HepG2 (cell line): Measurements from ENCODE around the gene APOM. TPM values are rescaled to one million over a fixed set of nuclear protein-coding genes. Genes with fewer than 3 reads are reported as not detected.
A peak's percentile ranks its signal among the peaks of the same experiment; 100 is the strongest.

ENCODE experiments used
- AGO1 ChIP-seq: fragments of 200-400 bp; formaldehyde crosslinking; IDR thresholded peaks from 2 replicates; pipeline ENCODE4 v1.6.1; 2017; ENCODE audit warnings: mild to moderate bottlenecking, low read depth, low read length, moderate library complexity; ENCODE audit not compliant: poor library complexity, severe bottlenecking
- CBFB ChIP-seq: sonication (generic); formaldehyde crosslinking; IDR thresholded peaks from 2 replicates; pipeline ENCODE4 v1.4.0; 2020; ENCODE audit warnings: missing genetic modification reagents
- CENPT ChIP-seq: sonication (generic); formaldehyde crosslinking; IDR thresholded peaks from 2 replicates; pipeline ENCODE4 v1.8.0; 2022; ENCODE audit warnings: low read depth, mild to moderate bottlenecking, moderate library complexity, missing genetic modification reagents
- HES4 ChIP-seq: sonication (generic); formaldehyde crosslinking; IDR thresholded peaks from 2 replicates; pipeline ENCODE4 v1.9.0; 2021; ENCODE audit warnings: mild to moderate bottlenecking, missing genetic modification reagents, borderline replicate concordance
- HHEX ChIP-seq: IDR thresholded peaks from 2 replicates; pipeline ENCODE4 v1.6.1; 2016; ENCODE audit warnings: control low read depth
- KIAA2018 ChIP-seq: sonication (generic); formaldehyde crosslinking; IDR thresholded peaks from 2 replicates; pipeline ENCODE4 v1.5.0; 2020; ENCODE audit warnings: mild to moderate bottlenecking, missing genetic modification reagents, borderline replicate concordance
- MED1 ChIP-seq: sonication (generic); formaldehyde crosslinking; IDR thresholded peaks from 2 replicates; pipeline ENCODE4 v1.4.0; 2020; ENCODE audit warnings: missing genetic modification reagents
- MTF1 ChIP-seq: sonication (generic); formaldehyde crosslinking; IDR thresholded peaks from 2 replicates; pipeline ENCODE4 v1.5.0; 2020; ENCODE audit warnings: missing genetic modification reagents
- SMAD9 ChIP-seq: sonication (generic); formaldehyde crosslinking; IDR thresholded peaks from 2 replicates; pipeline ENCODE4 v1.5.1; 2020; ENCODE audit warnings: mild to moderate bottlenecking, missing genetic modification reagents
- ZBTB14 ChIP-seq: sonication (generic); formaldehyde crosslinking; IDR thresholded peaks from 2 replicates; pipeline ENCODE4 v1.4.0; 2020; ENCODE audit warnings: missing genetic modification reagents
- ZNF335 ChIP-seq: sonication (generic); formaldehyde crosslinking; IDR thresholded peaks from 2 replicates; pipeline ENCODE4 v1.4.0; 2020; ENCODE audit warnings: missing genetic modification reagents
- ZNF550 ChIP-seq: sonication (generic); formaldehyde crosslinking; IDR thresholded peaks from 2 replicates; pipeline ENCODE4 v1.4.0; 2020; ENCODE audit warnings: mild to moderate bottlenecking, missing genetic modification reagents, borderline replicate concordance
- ZNF576 ChIP-seq: sonication (generic); formaldehyde crosslinking; IDR thresholded peaks from 2 replicates; pipeline ENCODE4 v1.4.0; 2020; ENCODE audit warnings: mild to moderate bottlenecking, missing genetic modification reagents
- polyA plus RNA-seq, 8 experiments: library from polyadenylated mRNA; depleted of rRNA in 3 of 8; stranded (reverse) in 7 of 8; unstranded in 1 of 8; fragments of >200 nt; fragmentation: Illumina TruSeq in 4 of 8; extraction: Trizol in 4 of 8; gene quantifications; 2 replicates each; pipeline versions ENCODE4 v1.2.1 to v1.2.3, GENCODE V29; 2011 to 2016; ENCODE audit warnings: low read depth in 4 of 8, missing spikeins in 1 of 8, mixed read lengths in 1 of 8; ENCODE audit not compliant: insufficient read depth in 1 of 8
- total RNA-seq, 5 experiments: library from RNA; depleted of rRNA; stranded (reverse); fragments of >200 nt; fragmentation: Illumina TruSeq; extraction: Trizol; gene quantifications; 2 replicates each; pipeline ENCODE4 v1.2.3, GENCODE V29; 2016; ENCODE audit warnings: low read depth in 1 of 5
- TF ChIP-seq, protein P1 (sequence below): sonication (generic); formaldehyde crosslinking; IDR thresholded peaks from 2 replicates; pipeline ENCODE4 v1.5.1; 2020; ENCODE audit warnings: missing genetic modification reagents, mild to moderate bottlenecking, borderline replicate concordance

Gene APOM
- total and polyA plus RNA-seq, 2 of the 13 experiments (the other 11 are each of a cell fraction or from before 2014, with no cell fraction given): 98.2 to 1,140 TPM

DNA sequence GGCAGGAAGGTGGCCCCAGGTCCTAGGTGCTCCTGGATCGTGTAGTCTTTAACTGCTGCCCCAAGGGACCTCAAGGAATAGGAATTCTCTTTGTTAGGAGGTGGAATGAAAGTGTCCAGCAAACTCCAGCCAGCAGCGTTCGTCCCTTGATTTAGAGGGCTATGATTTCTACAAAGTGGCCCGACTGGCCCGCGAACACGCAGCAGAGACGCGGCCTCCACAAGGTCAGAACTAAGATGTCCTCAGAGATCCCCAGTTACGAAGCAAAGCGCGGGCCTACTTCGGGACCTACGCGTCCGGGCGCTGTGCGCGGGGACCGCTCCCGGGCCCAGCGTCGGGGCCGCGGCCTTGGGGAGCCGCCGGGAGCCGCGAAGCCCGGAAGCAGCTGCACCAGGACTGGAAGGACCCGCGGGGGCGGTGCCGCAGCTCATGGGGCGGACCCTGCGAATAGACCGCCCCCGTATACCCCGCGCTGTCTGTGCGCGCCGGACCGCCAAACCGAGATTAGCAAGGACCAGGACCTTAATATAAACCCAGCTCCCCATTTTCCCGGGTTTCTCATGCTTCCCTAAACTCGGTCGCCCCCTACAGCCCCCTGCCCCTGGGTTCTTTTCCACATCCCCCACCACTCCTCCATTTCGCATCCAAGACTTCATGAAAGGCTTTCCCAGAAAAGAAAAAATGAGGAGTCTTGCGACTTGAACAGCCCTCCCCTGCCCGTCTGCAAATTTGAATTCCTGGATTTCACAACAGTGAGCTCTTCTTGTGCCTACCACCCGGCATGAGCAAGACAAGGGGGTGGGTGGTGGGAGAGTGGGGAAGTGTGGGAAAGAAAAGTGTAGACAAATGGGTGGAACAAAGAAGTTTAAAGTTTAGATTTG lies 4.9 kb downstream of the APOM start, which contains the start of gene C6orf47 (continued):
- TF ChIP-seq, protein P1, sequence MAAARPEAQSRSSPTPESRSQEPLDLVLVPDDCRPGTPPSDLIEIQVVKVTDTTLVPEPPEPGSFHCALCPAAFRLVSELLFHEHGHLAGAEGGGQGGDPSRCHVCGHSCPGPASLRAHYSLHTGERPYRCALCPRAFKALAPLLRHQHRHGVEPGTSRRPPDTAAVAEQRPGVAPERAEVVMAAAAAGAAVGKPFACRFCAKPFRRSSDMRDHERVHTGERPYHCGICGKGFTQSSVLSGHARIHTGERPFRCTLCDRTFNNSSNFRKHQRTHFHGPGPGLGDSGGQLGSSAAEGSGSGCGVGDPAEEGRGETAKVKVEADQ (CRISPR knock-in tag): peak; percentile 75; the same call in 1 of the 2 replicates
- TF ChIP-seq MED1 (peak; percentile 86), AGO1 (peak; percentile 100), ZNF576 (CRISPR knock-in tag) (no peak; the same call in 1 of the 2 replicates), CBFB (CRISPR knock-in tag) (peak; percentile 68; the same call in 1 of the 2 replicates), ZBTB14 (peak; percentile 78), KIAA2018 (CRISPR knock-in tag) (peak; percentile 53; the same call in 1 of the 2 replicates), CENPT (no peak), HES4 (CRISPR knock-in tag) (peak; percentile 94), HHEX (CRISPR knock-in tag) (no peak), SMAD9 (CRISPR knock-in tag) (no peak), ZNF550 (no peak), ZNF335 (CRISPR knock-in tag) (peak; percentile 98), MTF1 (CRISPR knock-in tag) (peak; percentile 90; the same call in 1 of the 2 replicates)
